ENCODE measurements around the gene ZBTB49. TPM values are rescaled to one million over a fixed set of nuclear protein-coding genes. Genes with fewer than 3 reads are reported as not detected.

Gene ZBTB49
- total RNA-seq, 1 donor from 2014 or later, result 8.4 TPM

GRCh38 chr4:4321951-4322688, 32.1 kb downstream of the ZBTB49 start:
- no peak overlapping the region for H3K4me3 Mint-ChIP-seq
- TF ChIP-seq CTCF (IDR thresholded peaks at IDR 0.05; ENCODE audit: unreplicated experiment), result no peak
- peaks cover 5% of the 10 kb centered on the region for H3K4me1 Mint-ChIP-seq
- no peaks in the 10 kb centered on the region for H3K27me3 Mint-ChIP-seq (ENCODE audit: low read depth)
- H3K36me3 Mint-ChIP-seq, result peaks cover 11% of the 10 kb centered on the region
- H3K27ac Mint-ChIP-seq, result no peak overlapping the region
- DNase-seq (ENCODE audit: low spot score in 2 of 2, unreplicated experiment in 2 of 2), result no peak
- H3K9me3 Mint-ChIP-seq, result no peaks in the 10 kb centered on the region

GRCh38 chr4:4323705-4324534, 33.9 kb downstream of the ZBTB49 start:
- Mint-ChIP-seq H3K27ac (peak overlapping the region; percentile 27), H3K36me3 (peaks cover 7% of the 10 kb centered on the region), H3K4me1 (peaks cover 5% of the 10 kb centered on the region), H3K27me3 (ENCODE audit: low read depth) (no peaks in the 10 kb centered on the region), H3K4me3 (no peak overlapping the region), H3K9me3 (no peaks in the 10 kb centered on the region)
- TF ChIP-seq CTCF (IDR thresholded peaks at IDR 0.05; ENCODE audit: unreplicated experiment), result no peak
- no peak for DNase-seq (ENCODE audit: low spot score in 2 of 2, unreplicated experiment in 2 of 2)

GRCh38 chr4:4325321-4325720, 35.3 kb downstream of the ZBTB49 start:
- Mint-ChIP-seq H3K27ac (no peak overlapping the region), H3K4me1 (peaks cover 5% of the 10 kb centered on the region), H3K9me3 (no peaks in the 10 kb centered on the region), H3K4me3 (no peak overlapping the region), H3K27me3 (ENCODE audit: low read depth) (no peaks in the 10 kb centered on the region), H3K36me3 (peaks cover 7% of the 10 kb centered on the region)
- DNase-seq (ENCODE audit: low spot score in 2 of 2, unreplicated experiment in 2 of 2), result no peak
- TF ChIP-seq CTCF (IDR thresholded peaks at IDR 0.05; ENCODE audit: unreplicated experiment), result no peak

GRCh38 chr4:4326166-4326565, 36.1 kb downstream of the ZBTB49 start:
- H3K36me3 Mint-ChIP-seq, result peaks cover 7% of the 10 kb centered on the region
- no peaks in the 10 kb centered on the region for H3K9me3 Mint-ChIP-seq
- DNase-seq (ENCODE audit: low spot score in 2 of 2, unreplicated experiment in 2 of 2), result no peak
- no peak for TF ChIP-seq CTCF (IDR thresholded peaks at IDR 0.05; ENCODE audit: unreplicated experiment)
- peaks cover 5% of the 10 kb centered on the region for H3K4me1 Mint-ChIP-seq
- no peak overlapping the region for H3K4me3 Mint-ChIP-seq
- no peaks in the 10 kb centered on the region for H3K27me3 Mint-ChIP-seq (ENCODE audit: low read depth)
- no peak overlapping the region for H3K27ac Mint-ChIP-seq

- Mint-ChIP-seq H3K27ac (no peak overlapping the region), H3K36me3 (peaks cover 1% of the 10 kb centered on the region), H3K9me3 (no peaks in the 10 kb centered on the region), H3K4me1 (peaks cover 5% of the 10 kb centered on the region), H3K4me3 (no peak overlapping the region), H3K27me3 (ENCODE audit: low read depth) (no peaks in the 10 kb centered on the region)
- DNase-seq (ENCODE audit: low spot score in 2 of 2, unreplicated experiment in 2 of 2), result no peak
- TF ChIP-seq CTCF (IDR thresholded peaks at IDR 0.05; ENCODE audit: unreplicated experiment), result no peak
Observed at GRCh38 chr4:4327652-4328121, 37.6 kb downstream of the ZBTB49 start.
